GM12878 (cell line): ENCODE results near the gene CETP.

Experiments
- CBX3 ChIP-seq: fragments of 200-600 bp; sonication (generic); IDR thresholded peaks from 2 replicates; pipeline ENCODE4 v1.6.1; 2016; ENCODE audit warnings: low read depth, borderline replicate concordance
- CHD4 ChIP-seq: fragments of 200-600 bp; sonication (generic); IDR thresholded peaks from 2 replicates; pipeline ENCODE4 v1.6.1; 2016; ENCODE audit warnings: mild to moderate bottlenecking
- ELK1 ChIP-seq: IDR thresholded peaks from 2 replicates; pipeline ENCODE4 v1.6.1; 2012; ENCODE audit warnings: low read depth, low read length, improper control_type of control experiment
- EZH2 ChIP-seq: IDR thresholded peaks from 2 replicates; pipeline ENCODE4 v1.6.1; 2012; ENCODE audit warnings: low read depth, mild to moderate bottlenecking, control low read depth, inconsistent platforms, low read length, borderline replicate concordance; ENCODE audit not compliant: control insufficient read depth
- HDAC6 ChIP-seq: fragments of 200-600 bp; sonication (generic); IDR thresholded peaks from one replicate; pipeline ENCODE4 v1.8.0; 2017; ENCODE audit warnings: antibody characterized with exemption; ENCODE audit not compliant: unreplicated experiment
- MEF2A ChIP-seq: IDR thresholded peaks from 2 replicates; pipeline ENCODE4 v1.6.1; 2011; ENCODE audit warnings: low read depth, mild to moderate bottlenecking, low read length, moderate library complexity; ENCODE audit not compliant: insufficient read depth
- NR2C2 ChIP-seq: IDR thresholded peaks from 2 replicates; pipeline ENCODE4 v1.6.1; 2011; ENCODE audit warnings: borderline replicate concordance, low read depth; ENCODE audit not compliant: control insufficient read depth, insufficient read length
- RAD21 ChIP-seq: IDR thresholded peaks from 2 replicates; pipeline ENCODE4 v1.6.1; 2011; ENCODE audit warnings: mild to moderate bottlenecking, low read depth, low read length, moderate library complexity; ENCODE audit not compliant: insufficient read depth
- RB1 ChIP-seq: fragments of 450-650 bp; formaldehyde crosslinking; IDR thresholded peaks from 2 replicates; pipeline ENCODE4 v1.6.1; 2017; ENCODE audit warnings: mild to moderate bottlenecking, borderline replicate concordance
- REST ChIP-seq: IDR thresholded peaks from 2 replicates; pipeline ENCODE4 v1.6.1; 2012; ENCODE audit warnings: mild to moderate bottlenecking, low read depth, low read length
- ZNF24 ChIP-seq: fragments of 450-650 bp; IDR thresholded peaks from 2 replicates; pipeline ENCODE4 v1.6.1; 2017; ENCODE audit warnings: antibody characterized with exemption, mild to moderate bottlenecking
- ZNF622 ChIP-seq: fragments of 450-650 bp; IDR thresholded peaks from 2 replicates; pipeline ENCODE4 v1.6.1; 2017; ENCODE audit warnings: mild to moderate bottlenecking, inconsistent platforms
- TF ChIP-seq, protein P1 (sequence below), 3 experiments: IDR thresholded peaks in 2 of 3; conservative IDR thresholded peaks in 1 of 3; 2 replicates each; pipeline ENCODE4 v1.5.1; 2011; ENCODE audit warnings: low read depth in 3 of 3, low read length in 3 of 3, mild to moderate bottlenecking in 3 of 3, control low read depth in 2 of 3, moderate library complexity in 2 of 3, inconsistent platforms in 1 of 3, mixed read lengths in 1 of 3; ENCODE audit not compliant: control insufficient read depth in 2 of 3, insufficient read depth in 1 of 3; ENCODE audit errors: extremely low read depth in 1 of 3

DNA sequence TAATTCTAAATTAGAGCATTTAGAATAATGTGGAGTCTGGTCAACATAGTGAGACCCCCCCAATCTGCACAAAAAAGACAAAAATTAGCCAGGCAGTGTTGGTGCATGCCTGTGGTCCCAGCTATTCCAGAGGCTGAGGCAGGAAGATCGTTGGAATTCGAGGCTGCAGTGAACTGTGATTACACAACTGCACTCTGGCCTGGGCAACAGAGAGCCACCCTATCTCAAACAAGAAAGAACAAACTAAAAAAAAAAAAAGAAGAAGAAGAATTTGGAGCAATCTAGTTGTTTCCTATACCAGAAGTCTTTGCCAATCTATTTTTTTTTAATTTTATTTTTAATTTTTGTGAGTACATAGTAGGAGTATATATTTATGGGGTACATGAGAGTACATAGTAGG is 6.0 kb downstream of the CETP start:
- no peak for TF ChIP-seq REST
- no peak for TF ChIP-seq RB1
- TF ChIP-seq RAD21, result no peak
- TF ChIP-seq HDAC6, result no peak
- TF ChIP-seq, protein P1, sequence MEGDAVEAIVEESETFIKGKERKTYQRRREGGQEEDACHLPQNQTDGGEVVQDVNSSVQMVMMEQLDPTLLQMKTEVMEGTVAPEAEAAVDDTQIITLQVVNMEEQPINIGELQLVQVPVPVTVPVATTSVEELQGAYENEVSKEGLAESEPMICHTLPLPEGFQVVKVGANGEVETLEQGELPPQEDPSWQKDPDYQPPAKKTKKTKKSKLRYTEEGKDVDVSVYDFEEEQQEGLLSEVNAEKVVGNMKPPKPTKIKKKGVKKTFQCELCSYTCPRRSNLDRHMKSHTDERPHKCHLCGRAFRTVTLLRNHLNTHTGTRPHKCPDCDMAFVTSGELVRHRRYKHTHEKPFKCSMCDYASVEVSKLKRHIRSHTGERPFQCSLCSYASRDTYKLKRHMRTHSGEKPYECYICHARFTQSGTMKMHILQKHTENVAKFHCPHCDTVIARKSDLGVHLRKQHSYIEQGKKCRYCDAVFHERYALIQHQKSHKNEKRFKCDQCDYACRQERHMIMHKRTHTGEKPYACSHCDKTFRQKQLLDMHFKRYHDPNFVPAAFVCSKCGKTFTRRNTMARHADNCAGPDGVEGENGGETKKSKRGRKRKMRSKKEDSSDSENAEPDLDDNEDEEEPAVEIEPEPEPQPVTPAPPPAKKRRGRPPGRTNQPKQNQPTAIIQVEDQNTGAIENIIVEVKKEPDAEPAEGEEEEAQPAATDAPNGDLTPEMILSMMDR (IDR thresholded peaks at IDR 0.05 in 2 of 3, conservative IDR thresholded peaks at IDR 0.05 in 1 of 3; ENCODE audit: control insufficient read depth in 2 of 3, extremely low read depth in 1 of 3, insufficient read depth in 1 of 3, low read depth in 3 of 3, low read length in 3 of 3), result no peak
- no peak for TF ChIP-seq ZNF24
- TF ChIP-seq CBX3, result no peak
- no peak for TF ChIP-seq ZNF622
- no peak for TF ChIP-seq ELK1
- no peak for TF ChIP-seq EZH2
- no peak for TF ChIP-seq CHD4
- TF ChIP-seq MEF2A, result no peak
- no peak for TF ChIP-seq NR2C2
